ENCODE data around the gene EEFSEC. TPM values are rescaled to one million over a fixed set of nuclear protein-coding genes. Genes with fewer than 3 reads are reported as not detected.
A peak's percentile ranks its signal among the peaks of the same experiment; 100 is the strongest.

The EEFSEC gene
- total RNA-seq, 1 donor from 2014 or later: 11.7 TPM

GRCh38 chr3:128271536-128272332, 118.5 kb downstream of the EEFSEC start:
- DNase-seq (ENCODE audit: low spot score): no peak

- no peak for DNase-seq (ENCODE audit: low spot score)
These were observed 120.0 kb downstream of the EEFSEC start for GRCh38 chr3:128273109-128273840.

- no peak for DNase-seq (ENCODE audit: low spot score)
These were observed 120.7 kb downstream of the EEFSEC start for GRCh38 chr3:128273841-128274573.

GRCh38 chr3:128274837-128275236, 121.6 kb downstream of the EEFSEC start:
- no peak for DNase-seq (ENCODE audit: low spot score)

GRCh38 chr3:128275316-128276145, 122.2 kb downstream of the EEFSEC start:
- DNase-seq (ENCODE audit: low spot score): no peak

- no peak for DNase-seq (ENCODE audit: low spot score)
These were observed 122.8 kb downstream of the EEFSEC start for GRCh38 chr3:128276146-128276435.

- DNase-seq (ENCODE audit: low spot score): no peak
These were observed 123.4 kb downstream of the EEFSEC start for GRCh38 chr3:128276577-128277183.

GRCh38 chr3:128277378-128278069, 124.2 kb downstream of the EEFSEC start:
- DNase-seq (ENCODE audit: low spot score): no peak

- DNase-seq (ENCODE audit: low spot score): no peak
These were observed 124.8 kb downstream of the EEFSEC start for GRCh38 chr3:128278130-128278529.

- DNase-seq (ENCODE audit: low spot score): peak; percentile 57
These were observed 125.7 kb downstream of the EEFSEC start for GRCh38 chr3:128278761-128279600.

- no peak for DNase-seq (ENCODE audit: low spot score)
These were observed 126.3 kb downstream of the EEFSEC start for GRCh38 chr3:128279601-128279880.

- no peak for DNase-seq (ENCODE audit: low spot score)
These were observed 127.3 kb downstream of the EEFSEC start for GRCh38 chr3:128280481-128281052.

- no peak for DNase-seq (ENCODE audit: low spot score)
These were observed 127.8 kb downstream of the EEFSEC start for GRCh38 chr3:128281056-128281455.

- no peak for DNase-seq (ENCODE audit: low spot score)
These were observed 128.4 kb downstream of the EEFSEC start for GRCh38 chr3:128281461-128282367.

GRCh38 chr3:128282380-128283196, 129.3 kb downstream of the EEFSEC start:
- peak; percentile 30 for DNase-seq (ENCODE audit: low spot score)

GRCh38 chr3:128283421-128283820, 130.1 kb downstream of the EEFSEC start:
- peak; percentile 4 for DNase-seq (ENCODE audit: low spot score)

Data from mucosa of gallbladder (tissue), 1 donor.